H1 (cell line): Measurements from ENCODE around the gene ZCCHC17. TPM values are rescaled to one million over a fixed set of nuclear protein-coding genes. Genes with fewer than 3 reads are reported as not detected.
A peak's percentile ranks its signal among the peaks of the same experiment; 100 is the strongest.

Experiments
- CTCF ChIA-PET: fragments of 300-600 bp; sonication (Branson Sonifier 250); formaldehyde crosslinking; loops from one replicate; lab custom pipeline; 2021; ENCODE audit not compliant: partially characterized antibody; lab: Charles Lee
- POLR2A ChIA-PET: fragments of 300-600 bp; sonication (Branson Sonifier 250); formaldehyde crosslinking; loops from one replicate; lab custom pipeline; 2021; ENCODE audit warnings: inconsistent platforms; ENCODE audit not compliant: partially characterized antibody; lab: Charles Lee
- DNase-seq, 2 experiments: peaks; one replicate each; pipeline versions ENCODE4 v3.0.0 to v3.0.0-alpha.2; 2010 to 2022; ENCODE audit warnings: low spot score in 2 of 2, low read depth in 1 of 2, mixed read lengths in 1 of 2
- FAIRE-seq: peaks from 2 replicates; lab custom pipeline; 2011; peaks lifted over from hg19 to GRCh38; lab: Jason Lieb, UNC
- H2AFZ ChIP-seq: 2 replicates; pipeline ENCODE4 v1.8.1; 2012; ENCODE audit warnings: low read length, inconsistent platforms
- H2AK5ac ChIP-seq: 2 replicates; pipeline ENCODE4 v1.6.1; 2013; ENCODE audit warnings: low read depth, low read length
- H2BK120ac ChIP-seq: replicated peaks from 2 replicates; pipeline ENCODE3; 2013; ENCODE audit warnings: low read depth, low read length, inconsistent platforms
- H2BK12ac ChIP-seq: 2 replicates; pipeline ENCODE4 v1.6.1; 2013; ENCODE audit warnings: low read depth, low read length
- H2BK15ac ChIP-seq: 2 replicates; pipeline ENCODE4 v1.6.1; 2013; ENCODE audit warnings: low read length
- H2BK20ac ChIP-seq: 2 replicates; pipeline ENCODE4 v1.6.1; 2013; ENCODE audit warnings: low read length
- H2BK5ac ChIP-seq: 2 replicates; pipeline ENCODE4 v1.6.1; 2013; ENCODE audit warnings: low read depth, low read length
- H3K14ac ChIP-seq: 2 replicates; pipeline ENCODE4 v1.6.1; 2013; ENCODE audit warnings: inconsistent platforms; ENCODE audit not compliant: insufficient read length
- H3K18ac ChIP-seq: 2 replicates; pipeline ENCODE4 v1.6.1; 2013; ENCODE audit warnings: low read length; ENCODE audit errors: extremely low read depth
- H3K23ac ChIP-seq: 2 replicates; pipeline ENCODE4 v1.6.1; 2013; ENCODE audit warnings: inconsistent platforms; ENCODE audit not compliant: insufficient read length
- H3K23me2 ChIP-seq: 2 replicates; pipeline ENCODE4 v1.6.1; 2013; ENCODE audit warnings: low read depth, low read length
- H3K27ac ChIP-seq: 2 replicates; pipeline ENCODE4 v1.6.1; 2011; ENCODE audit warnings: low read depth, low read length, inconsistent platforms
- H3K27me3 ChIP-seq, 4 experiments: replicated peaks in 1 of 4; 1 replicate in 1 of 4; 2 replicates in 3 of 4; pipeline versions ENCODE4 v1.6.1 to v1.8.1; 2011 to 2013; ENCODE audit warnings: low read length in 3 of 4, mild to moderate bottlenecking in 3 of 4, inconsistent platforms in 2 of 4, mixed read lengths in 2 of 4, moderate library complexity in 1 of 4; ENCODE audit not compliant: control insufficient read depth in 3 of 4, insufficient read depth in 3 of 4; ENCODE audit errors: extremely low read depth in 1 of 4
- H3K36me3 ChIP-seq, 4 experiments: 2 replicates each; pipeline versions ENCODE4 v1.6.1 to v1.8.1; 2011 to 2013; ENCODE audit warnings: mild to moderate bottlenecking in 4 of 4, low read length in 3 of 4, moderate library complexity in 2 of 4, control low read depth in 1 of 4, inconsistent platforms in 1 of 4; ENCODE audit not compliant: insufficient read depth in 4 of 4, control insufficient read depth in 2 of 4
- H3K4ac ChIP-seq: replicated peaks from 2 replicates; pipeline ENCODE3; 2013; ENCODE audit warnings: low read length, low read depth, mixed read lengths, inconsistent platforms; ENCODE audit not compliant: insufficient read length
- H3K4me1 ChIP-seq, 4 experiments: replicated peaks in 1 of 4; 1 replicate in 1 of 4; 2 replicates in 3 of 4; pipeline versions ENCODE4 v1.6.1 to v1.8.1; 2011 to 2013; ENCODE audit warnings: low read length in 3 of 4, inconsistent platforms in 2 of 4, mixed read lengths in 1 of 4; ENCODE audit not compliant: insufficient read depth in 4 of 4, control insufficient read depth in 3 of 4
- H3K4me2 ChIP-seq, 2 experiments: 2 replicates each; pipeline versions ENCODE4 v1.6.1 to v1.8.1; 2011 to 2013; ENCODE audit warnings: low read depth in 2 of 2, low read length in 2 of 2, control low read depth in 1 of 2, inconsistent platforms in 1 of 2, mild to moderate bottlenecking in 1 of 2; ENCODE audit not compliant: insufficient read depth in 1 of 2
- H3K4me3 ChIP-seq, 4 experiments: fragments of 200-600, 300-600 bp in 1 of 4; sonication (generic), shearing (Covaris generic), sonication (Bioruptor Twin) in 1 of 4; 2 replicates each; pipeline versions ENCODE4 v1.5.1 to v1.8.1; 2011 to 2016; ENCODE audit warnings: low read length in 4 of 4, low read depth in 3 of 4, control low read depth in 2 of 4, inconsistent platforms in 2 of 4, mild to moderate bottlenecking in 2 of 4, mixed read lengths in 1 of 4, moderate library complexity in 1 of 4; ENCODE audit not compliant: insufficient read depth in 2 of 4; ENCODE audit errors: extremely low read depth in 1 of 4
- H3K56ac ChIP-seq: replicated peaks from 2 replicates; pipeline ENCODE3; 2013; ENCODE audit warnings: low read depth, mild to moderate bottlenecking, mixed read lengths, low read length, inconsistent platforms; ENCODE audit not compliant: insufficient read length
- H3K79me1 ChIP-seq: 2 replicates; pipeline ENCODE4 v1.6.1; 2013; ENCODE audit warnings: low read depth, low read length, control low read depth
- H3K79me2 ChIP-seq, 2 experiments: 2 replicates each; pipeline versions ENCODE4 v1.6.1 to v1.8.1; 2012 to 2013; ENCODE audit warnings: low read length in 2 of 2, mild to moderate bottlenecking in 2 of 2, inconsistent platforms in 1 of 2; ENCODE audit not compliant: insufficient read depth in 2 of 2, control insufficient read depth in 1 of 2
- H3K9ac ChIP-seq, 4 experiments: replicated peaks in 1 of 4; 1 replicate in 1 of 4; 2 replicates in 3 of 4; pipeline versions ENCODE4 v1.6.1 to v1.8.1; 2011 to 2013; ENCODE audit warnings: low read depth in 3 of 4, low read length in 3 of 4, control low read depth in 2 of 4, mild to moderate bottlenecking in 2 of 4, moderate library complexity in 2 of 4, inconsistent platforms in 1 of 4; ENCODE audit errors: extremely low read depth in 1 of 4
- H3K9me3 ChIP-seq, 2 experiments: 2 replicates each; pipeline versions ENCODE4 v1.6.1 to v1.8.1; 2012 to 2013; ENCODE audit warnings: mild to moderate bottlenecking in 2 of 2, moderate library complexity in 2 of 2, control low read depth in 1 of 2, inconsistent platforms in 1 of 2, low read depth in 1 of 2, low read length in 1 of 2, mixed read lengths in 1 of 2; ENCODE audit not compliant: insufficient read depth in 2 of 2
- H4K20me1 ChIP-seq, 2 experiments: replicated peaks in 1 of 2; 2 replicates each; pipeline versions ENCODE3 to v1.8.1; 2011 to 2013; ENCODE audit warnings: inconsistent platforms in 2 of 2, low read length in 2 of 2, mild to moderate bottlenecking in 1 of 2; ENCODE audit not compliant: insufficient read depth in 2 of 2, control insufficient read depth in 1 of 2
- H4K5ac ChIP-seq: 2 replicates; pipeline ENCODE4 v1.6.1; 2013; ENCODE audit warnings: low read length, low read depth, mixed read lengths, inconsistent platforms; ENCODE audit not compliant: insufficient read length
- H4K8ac ChIP-seq: 2 replicates; pipeline ENCODE4 v1.8.0; 2013; ENCODE audit warnings: mild to moderate bottlenecking, moderate library complexity, low read length, inconsistent platforms; ENCODE audit not compliant: insufficient read depth; ENCODE audit errors: extremely low read depth
- H4K91ac ChIP-seq: replicated peaks from 2 replicates; pipeline ENCODE3; 2013; ENCODE audit warnings: low read length, mixed read lengths, inconsistent platforms; ENCODE audit not compliant: insufficient read length
- WGBS, 2 experiments: shearing (Covaris generic) in 1 of 2; methylation state at CpG; one replicate each; pipeline versions ENCODE4 v1.1.6 to v1.1.7; 2013 to 2015; ENCODE audit warnings: low lambda C conversion rate in 2 of 2, mixed read lengths in 2 of 2, inconsistent platforms in 1 of 2, low coverage in 1 of 2, missing lambda C conversion rate in 1 of 2; ENCODE audit not compliant: insufficient replicate concordance in 2 of 2, insufficient coverage in 1 of 2, insufficient read length in 1 of 2; ENCODE audit errors: extremely low coverage in 1 of 2, missing lambda C conversion rate in 1 of 2; 5-methylcytosine and 5-hydroxymethylcytosine counted together
- polyA plus RNA-seq, 7 experiments: library from polyadenylated mRNA; depleted of rRNA in 3 of 7; stranded (reverse) in 5 of 7; unstranded in 2 of 7; fragments of >200 nt in 5 of 7; fragments of 200-250 nt in 2 of 7; gene quantifications; 1 replicate in 5 of 7; 2 replicates in 1 of 7; 4 replicates in 1 of 7; pipeline versions ENCODE4 v1.2.1 to v1.2.3, GENCODE V29; 2011 to 2013; ENCODE audit warnings: missing spikeins in 2 of 7, mixed read lengths in 2 of 7
- total RNA-seq: library from RNA; stranded (reverse); fragmentation: NEBNext Ultra II Directional; extraction: Animal tissue kit (Norgen Biotek cat#: 25700); gene quantifications from 2 replicates; pipeline ENCODE4 v1.2.1, GENCODE V29; 2021
- TF ChIP-seq, protein P1 (sequence below), 3 experiments: IDR thresholded peaks; 1 replicate in 2 of 3; 2 replicates in 1 of 3; pipeline versions ENCODE4 v1.5.1 to v1.6.1; 2011; ENCODE audit warnings: low read length in 3 of 3, mild to moderate bottlenecking in 3 of 3, inconsistent platforms in 2 of 3, low read depth in 1 of 3, moderate library complexity in 1 of 3; ENCODE audit not compliant: insufficient read depth in 1 of 3; ENCODE audit errors: control extremely low read depth in 1 of 3

ZCCHC17 gene
- total and polyA plus RNA-seq, 2 of the 8 experiments (the other 6 are each of a cell fraction or from before 2014, with no cell fraction given): 51.6 to 59.3 TPM

DNA sequence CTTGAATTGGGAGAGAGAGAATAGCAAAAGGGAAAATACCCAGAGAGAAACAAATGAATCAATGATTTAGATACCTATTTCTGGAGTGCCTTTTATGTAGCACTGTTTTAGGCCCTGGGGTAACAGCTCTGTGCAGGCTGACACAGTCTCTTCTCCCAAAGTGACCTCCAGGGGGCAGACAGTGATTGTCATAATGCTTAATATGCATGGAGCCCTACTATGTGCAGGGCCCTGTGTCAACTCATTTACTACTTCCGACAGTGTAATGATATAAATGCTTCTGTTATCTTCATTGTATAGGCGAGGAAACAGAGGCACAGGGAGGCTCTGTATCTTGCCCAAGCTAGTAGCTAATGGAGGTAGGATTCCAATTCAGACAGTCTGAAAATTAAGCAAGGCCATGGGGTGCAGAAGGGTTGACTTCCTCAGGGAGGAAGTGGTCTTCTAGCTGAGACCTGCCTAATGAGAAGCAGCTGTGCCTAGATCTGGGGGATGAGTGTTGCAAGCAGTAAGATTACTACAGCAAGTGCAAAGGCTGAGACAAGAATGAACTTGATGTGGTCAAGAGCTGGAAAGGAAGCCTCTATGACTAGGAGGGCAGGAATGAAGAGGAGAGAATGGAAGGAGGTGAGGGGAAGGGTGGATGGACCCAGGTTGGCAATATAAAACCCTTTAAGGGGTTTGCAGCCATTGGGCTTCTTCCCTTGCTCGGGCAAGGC, 100.0 kb downstream of the ZCCHC17 start:
- Histone ChIP-seq H3K4me2 (no peak overlapping the region), H2BK20ac (no peak overlapping the region)
- TF ChIP-seq, protein P1, sequence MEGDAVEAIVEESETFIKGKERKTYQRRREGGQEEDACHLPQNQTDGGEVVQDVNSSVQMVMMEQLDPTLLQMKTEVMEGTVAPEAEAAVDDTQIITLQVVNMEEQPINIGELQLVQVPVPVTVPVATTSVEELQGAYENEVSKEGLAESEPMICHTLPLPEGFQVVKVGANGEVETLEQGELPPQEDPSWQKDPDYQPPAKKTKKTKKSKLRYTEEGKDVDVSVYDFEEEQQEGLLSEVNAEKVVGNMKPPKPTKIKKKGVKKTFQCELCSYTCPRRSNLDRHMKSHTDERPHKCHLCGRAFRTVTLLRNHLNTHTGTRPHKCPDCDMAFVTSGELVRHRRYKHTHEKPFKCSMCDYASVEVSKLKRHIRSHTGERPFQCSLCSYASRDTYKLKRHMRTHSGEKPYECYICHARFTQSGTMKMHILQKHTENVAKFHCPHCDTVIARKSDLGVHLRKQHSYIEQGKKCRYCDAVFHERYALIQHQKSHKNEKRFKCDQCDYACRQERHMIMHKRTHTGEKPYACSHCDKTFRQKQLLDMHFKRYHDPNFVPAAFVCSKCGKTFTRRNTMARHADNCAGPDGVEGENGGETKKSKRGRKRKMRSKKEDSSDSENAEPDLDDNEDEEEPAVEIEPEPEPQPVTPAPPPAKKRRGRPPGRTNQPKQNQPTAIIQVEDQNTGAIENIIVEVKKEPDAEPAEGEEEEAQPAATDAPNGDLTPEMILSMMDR (IDR thresholded peaks at IDR 0.05; ENCODE audit: control extremely low read depth in 1 of 3, insufficient read depth in 1 of 3, low read depth in 1 of 3, low read length in 3 of 3): peak; percentile 31 to 59 (median 53)

More for the DNA sequence above, 100.0 kb downstream of the ZCCHC17 start:
- FAIRE-seq (peak; percentile 48), DNase-seq (no peak)
- H3K18ac ChIP-seq: no peak overlapping the region
- H2BK12ac ChIP-seq: 0 out of 2 replicates have a peak overlapping the region, but pooled peaks have one; percentile 27
- no peak overlapping the region for H3K56ac ChIP-seq
- H2AK5ac ChIP-seq: no peak overlapping the region
- no peaks in the 10 kb centered on the region for H3K9me3 ChIP-seq
- no peak overlapping the region for H3K4me3 ChIP-seq
- H3K23me2 ChIP-seq: no peaks in the 10 kb centered on the region; the same call in 1 of the 2 replicates
- H2BK5ac ChIP-seq: no peak overlapping the region
- peak overlapping the region; percentile 95 for H2BK15ac ChIP-seq
- H3K36me3 ChIP-seq: no peaks in the 10 kb centered on the region
- no peak overlapping the region for H2BK120ac ChIP-seq
- ChIA-PET POLR2A (interaction anchor here (1.4 to 2.0 kb wide), 2 partner anchors 17 to 25 kb away, joined by 4 to 8 read pairs; no protein-coding TSS in a partner anchor), CTCF (interaction anchor here (0.6 to 11.8 kb wide), 29 partner anchors 9 to 276 kb away, joined by 3 to 415 read pairs (median 3); partner anchors contain the start of gene SERINC2)
- no peak overlapping the region for H3K4ac ChIP-seq
- H3K14ac ChIP-seq: no peak overlapping the region
- no peaks in the 10 kb centered on the region for H3K79me2 ChIP-seq
- H3K27ac ChIP-seq: no peak overlapping the region
- H3K9ac ChIP-seq: no peak overlapping the region
- H4K5ac ChIP-seq: no peak overlapping the region
- H2AFZ ChIP-seq: no peak overlapping the region
- 79% methylated on average over 3 of the region's 3 CpGs; no CpG with 5 or more reads in 1 of the 2 experiments for WGBS, 2 experiments
- no peak overlapping the region for H3K23ac ChIP-seq
- no peak overlapping the region for H4K8ac ChIP-seq
- no peaks in the 10 kb centered on the region for H3K79me1 ChIP-seq
- peaks cover 0 to 3% (median 1%) of the 10 kb centered on the region in 4 experiments; a peak in 3 of 7 replicates for H3K4me1 ChIP-seq
- H4K20me1 ChIP-seq: no peaks in the 10 kb centered on the region
- H3K27me3 ChIP-seq: no peaks in the 10 kb centered on the region
- no peak overlapping the region for H4K91ac ChIP-seq
